PFSK-1 (cell line): ENCODE results near the gene VOPP1.

ENCODE experiments used
- FOXP2 ChIP-seq: optimal IDR thresholded peaks from 2 replicates; pipeline ENCODE3; 2011; ENCODE audit warnings: borderline replicate concordance, control low read depth, inconsistent platforms; ENCODE audit not compliant: insufficient read depth; ENCODE audit errors: extremely low read length, extremely low read depth
- POLR2AphosphoS5 ChIP-seq: IDR thresholded peaks from 2 replicates; pipeline ENCODE4 v1.6.1; 2012; ENCODE audit warnings: low read depth, mild to moderate bottlenecking, control low read depth, low read length, moderate library complexity
- SIN3A ChIP-seq: IDR thresholded peaks from 2 replicates; pipeline ENCODE4 v1.6.1; 2012; ENCODE audit warnings: mild to moderate bottlenecking, low read length, moderate library complexity, borderline replicate concordance; ENCODE audit not compliant: insufficient read depth
- TAF1 ChIP-seq: IDR thresholded peaks from 2 replicates; pipeline ENCODE4 v1.6.1; 2012; ENCODE audit warnings: low read length, control low read depth, borderline replicate concordance; ENCODE audit not compliant: insufficient read depth
- TF ChIP-seq, protein P1 (sequence below), 2 experiments: IDR thresholded peaks; 2 replicates each; pipeline versions ENCODE4 v1.6.1 to v1.8.0; 2011 to 2012; ENCODE audit warnings: low read depth in 2 of 2, low read length in 2 of 2, control low read depth in 1 of 2, inconsistent platforms in 1 of 2, mild to moderate bottlenecking in 1 of 2, moderate library complexity in 1 of 2; ENCODE audit not compliant: insufficient read depth in 1 of 2

The VOPP1 gene

DNA sequence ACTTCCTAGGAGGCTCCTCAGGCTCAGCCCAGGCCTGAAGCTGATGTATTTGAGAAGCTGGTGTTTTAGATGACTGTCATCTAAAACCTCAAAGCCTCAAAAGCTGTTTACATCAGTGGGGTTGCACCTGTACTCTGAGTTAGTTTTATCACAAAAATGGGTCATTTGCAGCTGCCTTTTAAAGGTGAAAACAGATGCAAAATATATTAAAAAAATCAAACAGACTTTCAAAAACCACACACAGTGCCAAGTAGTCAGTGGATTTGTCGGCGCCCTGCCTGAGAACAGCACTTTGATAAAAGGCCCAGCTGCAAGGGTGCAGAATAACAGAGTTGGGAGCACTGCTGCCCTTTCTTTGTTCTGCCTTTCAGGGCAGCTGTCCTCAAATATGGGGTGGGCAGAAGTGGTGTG, 103.0 kb downstream of the VOPP1 start:
- TF ChIP-seq POLR2AphosphoS5 (no peak), FOXP2 (no peak), SIN3A (no peak), TAF1 (no peak)
- TF ChIP-seq, protein P1, sequence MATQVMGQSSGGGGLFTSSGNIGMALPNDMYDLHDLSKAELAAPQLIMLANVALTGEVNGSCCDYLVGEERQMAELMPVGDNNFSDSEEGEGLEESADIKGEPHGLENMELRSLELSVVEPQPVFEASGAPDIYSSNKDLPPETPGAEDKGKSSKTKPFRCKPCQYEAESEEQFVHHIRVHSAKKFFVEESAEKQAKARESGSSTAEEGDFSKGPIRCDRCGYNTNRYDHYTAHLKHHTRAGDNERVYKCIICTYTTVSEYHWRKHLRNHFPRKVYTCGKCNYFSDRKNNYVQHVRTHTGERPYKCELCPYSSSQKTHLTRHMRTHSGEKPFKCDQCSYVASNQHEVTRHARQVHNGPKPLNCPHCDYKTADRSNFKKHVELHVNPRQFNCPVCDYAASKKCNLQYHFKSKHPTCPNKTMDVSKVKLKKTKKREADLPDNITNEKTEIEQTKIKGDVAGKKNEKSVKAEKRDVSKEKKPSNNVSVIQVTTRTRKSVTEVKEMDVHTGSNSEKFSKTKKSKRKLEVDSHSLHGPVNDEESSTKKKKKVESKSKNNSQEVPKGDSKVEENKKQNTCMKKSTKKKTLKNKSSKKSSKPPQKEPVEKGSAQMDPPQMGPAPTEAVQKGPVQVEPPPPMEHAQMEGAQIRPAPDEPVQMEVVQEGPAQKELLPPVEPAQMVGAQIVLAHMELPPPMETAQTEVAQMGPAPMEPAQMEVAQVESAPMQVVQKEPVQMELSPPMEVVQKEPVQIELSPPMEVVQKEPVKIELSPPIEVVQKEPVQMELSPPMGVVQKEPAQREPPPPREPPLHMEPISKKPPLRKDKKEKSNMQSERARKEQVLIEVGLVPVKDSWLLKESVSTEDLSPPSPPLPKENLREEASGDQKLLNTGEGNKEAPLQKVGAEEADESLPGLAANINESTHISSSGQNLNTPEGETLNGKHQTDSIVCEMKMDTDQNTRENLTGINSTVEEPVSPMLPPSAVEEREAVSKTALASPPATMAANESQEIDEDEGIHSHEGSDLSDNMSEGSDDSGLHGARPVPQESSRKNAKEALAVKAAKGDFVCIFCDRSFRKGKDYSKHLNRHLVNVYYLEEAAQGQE (IDR thresholded peaks at IDR 0.05; ENCODE audit: insufficient read depth in 1 of 2, low read depth in 2 of 2, low read length in 2 of 2): no peak

DNA sequence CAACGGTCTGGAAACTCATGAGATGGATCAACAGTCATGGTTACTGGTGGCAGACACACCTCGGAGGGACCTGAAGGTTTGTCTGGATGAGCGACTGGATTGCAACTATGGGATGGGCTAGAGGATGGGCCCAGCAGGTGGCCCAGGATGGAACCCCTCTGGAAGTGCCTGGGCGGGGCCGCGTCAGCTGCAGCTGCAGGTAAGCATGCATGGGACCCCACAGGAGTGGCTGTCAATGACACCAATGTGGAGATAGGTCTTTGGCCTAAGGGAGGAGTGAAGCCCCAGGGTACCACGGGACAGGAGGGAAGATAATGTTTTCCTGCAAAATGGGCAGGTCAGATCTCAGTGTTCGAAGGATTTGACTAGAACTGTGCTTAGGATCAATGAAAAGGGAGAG, 103.8 kb downstream of the VOPP1 start:
- TF ChIP-seq FOXP2 (no peak), SIN3A (no peak), TAF1 (no peak), POLR2AphosphoS5 (no peak)
- TF ChIP-seq, protein P1 (IDR thresholded peaks at IDR 0.05; ENCODE audit: insufficient read depth in 1 of 2, low read depth in 2 of 2, low read length in 2 of 2): no peak

DNA sequence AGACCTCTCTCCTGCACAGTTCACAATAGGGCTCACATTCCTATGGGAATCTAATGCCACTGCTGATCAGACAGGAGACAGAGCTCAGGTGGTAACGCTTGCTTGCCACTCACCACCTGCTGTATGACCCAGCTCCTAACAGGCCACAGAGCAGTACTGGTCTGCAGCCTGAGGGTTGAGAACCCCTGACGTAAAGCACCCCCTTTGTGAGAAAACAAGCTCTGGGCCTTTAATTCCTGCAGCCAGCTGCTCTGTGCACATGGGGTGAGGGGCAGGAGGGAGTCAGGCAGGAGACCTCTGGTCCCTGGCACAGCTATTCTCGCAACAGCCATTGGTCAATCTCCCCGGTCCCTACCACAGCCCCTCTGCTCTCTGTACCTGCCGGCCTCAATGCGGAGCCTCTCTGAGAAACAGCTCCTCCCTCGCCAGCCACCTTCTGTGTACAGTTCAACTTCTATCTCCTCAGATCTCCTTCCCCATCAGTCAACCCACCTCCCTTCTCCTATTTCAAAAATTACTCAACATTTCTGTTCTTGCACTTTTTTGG, 105.2 kb downstream of the VOPP1 start:
- TF ChIP-seq FOXP2 (no peak), POLR2AphosphoS5 (no peak), TAF1 (no peak), SIN3A (no peak)
- TF ChIP-seq, protein P1 (IDR thresholded peaks at IDR 0.05; ENCODE audit: insufficient read depth in 1 of 2, low read depth in 2 of 2, low read length in 2 of 2): no peak

DNA sequence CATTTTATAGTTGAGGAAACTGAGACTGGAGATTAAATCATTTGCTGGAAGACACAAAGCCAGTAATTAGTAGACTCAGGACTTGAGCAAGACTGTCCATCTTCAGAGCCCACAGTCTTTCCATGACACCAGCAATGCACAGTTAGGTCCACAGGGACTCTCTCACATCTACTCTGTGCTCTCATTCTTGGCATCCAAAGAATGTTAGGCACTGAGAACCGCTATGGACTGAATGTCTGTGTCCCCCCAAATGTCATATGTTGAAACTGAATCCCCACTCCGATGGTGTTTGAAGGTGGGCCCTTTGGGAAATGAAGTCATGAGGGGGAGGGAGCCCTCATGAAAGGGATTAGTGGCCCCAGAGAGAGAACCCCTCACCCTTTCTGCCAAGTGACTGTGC, 106.6 kb downstream of the VOPP1 start:
- no peak for TF ChIP-seq TAF1

DNA sequence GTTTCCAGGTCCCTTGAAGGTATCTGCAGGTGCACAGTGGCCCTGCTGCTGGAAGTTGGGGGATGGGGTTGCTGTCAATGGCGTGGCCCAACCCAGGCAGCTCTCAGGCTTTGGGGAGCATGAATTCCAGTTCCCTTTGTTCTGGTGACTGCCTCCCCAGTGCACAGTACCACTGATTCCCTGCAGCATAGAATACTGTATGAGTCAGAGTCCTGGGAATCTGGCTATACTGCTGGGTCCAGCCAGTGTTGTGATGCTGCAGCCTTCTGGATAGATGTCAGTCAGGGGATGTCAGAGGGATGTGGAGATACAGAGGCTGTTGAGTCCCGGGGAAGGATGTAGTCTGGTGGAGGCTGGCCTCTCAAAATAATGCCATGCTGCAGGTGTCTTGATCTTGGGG, 107.9 kb downstream of the VOPP1 start:
- TF ChIP-seq SIN3A (no peak), POLR2AphosphoS5 (no peak), TAF1 (no peak), FOXP2 (no peak)
- TF ChIP-seq, protein P1 (IDR thresholded peaks at IDR 0.05; ENCODE audit: insufficient read depth in 1 of 2, low read depth in 2 of 2, low read length in 2 of 2): no peak
